NCI-H1092 (cell line): Measurements from ENCODE around the gene NAT9.

Experiments used
- DNase-seq: peaks from one replicate; lab custom pipeline; 2025; lab: John Stamatoyannopoulos, UW

The NAT9 gene

DNA sequence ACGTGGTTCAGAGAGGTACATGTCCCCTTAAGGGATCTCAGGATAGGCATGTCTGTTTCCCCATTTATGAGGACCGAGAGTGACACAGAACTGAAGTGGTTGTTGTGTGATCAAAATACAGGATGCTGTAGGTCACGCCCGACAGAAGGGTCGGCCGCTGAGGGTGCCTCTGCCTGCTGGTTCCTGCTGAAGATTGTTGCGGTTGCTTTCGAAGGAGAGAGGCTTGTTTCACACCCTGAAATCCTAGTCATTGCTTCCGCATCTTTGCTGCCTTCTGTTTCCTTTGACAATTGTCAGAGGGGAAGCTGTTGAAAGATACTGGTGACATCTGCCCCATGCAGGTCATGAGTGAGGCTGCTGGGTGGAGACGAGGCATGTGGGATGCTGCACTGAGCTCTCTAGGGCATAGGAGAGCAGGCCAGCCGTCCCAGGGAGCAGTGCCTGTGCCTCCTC, 3.8 kb upstream of the NAT9 start:
- no peak for DNase-seq

GRCh38 chr17:74779501-74779900, 3.4 kb upstream of the NAT9 start:
- DNase-seq = no peak

DNA sequence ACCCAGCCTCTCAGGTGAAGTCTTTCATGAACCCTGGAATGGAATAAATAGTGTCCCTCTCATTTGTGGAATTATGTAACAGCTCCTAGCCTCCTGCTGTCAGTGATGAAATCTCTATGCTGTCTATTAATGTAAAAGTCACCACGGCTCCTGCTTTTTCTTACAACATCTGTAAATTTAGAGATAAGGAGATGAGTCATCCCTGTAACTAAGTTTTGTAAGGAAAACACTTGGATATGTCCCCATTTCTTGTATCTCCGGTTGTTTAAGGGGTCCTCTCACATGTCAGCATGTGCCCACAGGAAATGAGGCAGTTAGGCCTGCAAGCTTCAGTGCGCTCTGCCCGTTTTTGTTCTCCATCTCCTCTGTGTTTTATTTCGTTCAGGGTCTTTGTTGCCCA, 2.8 kb upstream of the NAT9 start:
- DNase-seq = no peak

DNA sequence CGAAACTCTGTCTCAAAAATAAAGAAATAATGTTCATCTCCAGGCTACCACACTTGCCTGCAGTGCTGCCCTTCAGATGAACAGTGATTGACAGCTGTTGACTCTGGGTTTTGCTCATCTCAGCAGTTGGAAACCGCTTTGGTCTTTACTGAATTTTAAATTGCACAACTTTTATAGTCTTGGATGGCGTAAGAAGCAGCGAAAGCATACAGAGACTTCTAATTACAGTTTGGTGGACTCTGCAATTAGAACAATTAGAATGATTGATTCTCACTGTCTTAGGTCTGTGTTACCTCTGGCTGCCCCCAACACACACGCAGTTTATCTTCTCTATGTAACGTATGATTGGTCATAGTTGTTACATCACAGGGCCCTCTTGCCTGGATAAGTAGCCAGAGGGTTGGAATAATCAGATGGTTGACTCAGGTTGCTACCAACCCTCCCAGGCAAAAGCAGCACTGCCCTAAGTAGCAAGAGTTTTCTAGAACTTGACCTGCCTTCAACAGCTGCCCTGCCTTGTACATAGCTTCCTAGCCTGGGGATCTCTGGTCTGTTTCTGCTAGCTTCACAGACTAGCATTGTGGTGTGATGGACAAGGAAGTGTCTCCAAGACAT, 1.9 kb upstream of the NAT9 start:
- DNase-seq = no peak

- no peak for DNase-seq
Observed at GRCh38 chr17:74776990-74777389, 845 bp upstream of the NAT9 start.

- no peak for DNase-seq
Observed at GRCh38 chr17:74775409-74776043, 619 bp downstream of the NAT9 start.

- no peak for DNase-seq
Observed at GRCh38 chr17:74773871-74774286, 2.3 kb downstream of the NAT9 start.

DNA sequence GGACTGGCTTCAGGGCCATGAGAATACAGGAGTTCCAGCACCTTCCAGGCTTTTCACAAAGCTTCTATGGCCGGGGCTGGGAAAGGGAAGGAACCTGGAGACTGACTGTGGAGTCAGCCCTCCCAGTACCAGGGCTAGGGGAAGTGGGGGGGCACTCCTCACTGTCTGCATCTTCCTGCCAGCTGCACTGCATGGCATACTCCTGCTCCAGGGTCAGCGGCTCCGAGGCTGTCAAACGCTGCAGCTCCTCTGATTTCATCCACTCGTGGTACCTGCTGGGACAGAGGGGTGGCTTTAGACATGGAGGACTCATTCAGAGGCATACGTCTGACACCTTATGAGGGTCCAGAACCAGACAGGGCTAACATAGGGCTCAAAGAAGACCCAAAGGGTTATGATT, 2.7 kb downstream of the NAT9 start:
- DNase-seq = no peak

DNA sequence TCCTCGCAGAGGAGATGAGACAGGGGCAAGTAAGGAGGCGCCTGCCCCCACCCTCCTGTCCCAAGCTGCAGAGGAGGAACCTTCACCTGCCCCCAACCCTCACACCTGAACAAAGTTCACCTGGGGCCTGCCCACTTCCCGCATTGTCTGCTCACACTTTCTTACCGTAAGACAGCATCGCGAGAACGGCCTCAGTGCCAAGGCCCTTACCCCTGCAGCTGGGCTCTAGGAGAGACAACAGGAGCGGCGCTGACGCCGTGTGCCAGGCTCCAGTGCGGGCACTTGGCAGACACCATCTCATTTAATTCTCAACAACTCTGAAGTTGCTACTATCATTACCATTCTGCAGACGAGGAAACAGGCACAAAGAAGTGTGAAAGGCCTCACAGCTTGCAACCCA, 4.1 kb downstream of the NAT9 start:
- DNase-seq = no peak

DNA sequence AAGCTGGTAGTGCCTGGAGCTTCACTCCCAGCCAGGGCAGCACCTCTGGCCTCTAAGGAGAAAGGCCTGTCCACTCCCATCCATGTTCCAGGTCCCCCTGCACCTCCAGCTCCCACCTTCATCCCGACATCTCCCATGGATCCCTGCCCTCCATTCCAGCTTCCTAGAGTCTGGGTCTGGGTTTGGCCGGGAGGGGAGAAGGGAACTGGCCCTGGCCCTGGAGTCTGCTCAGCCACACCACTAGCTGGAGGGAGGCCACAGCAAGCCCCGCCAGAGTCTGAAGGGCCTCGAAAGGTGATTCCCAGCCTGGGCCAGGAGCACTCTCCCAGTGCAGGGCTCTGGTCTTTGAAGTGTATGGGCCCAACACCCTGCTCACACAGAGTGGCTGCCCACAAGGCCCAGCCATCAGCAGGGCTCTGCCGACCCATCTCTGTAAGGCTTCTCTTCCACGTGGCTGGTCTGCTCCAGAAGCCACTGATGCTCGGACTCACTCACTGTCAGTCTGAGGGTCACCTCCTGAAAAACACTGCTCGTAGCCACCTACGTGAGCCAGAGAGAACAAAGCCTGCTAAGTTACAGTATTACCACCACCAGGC, 4.7 kb downstream of the NAT9 start:
- DNase-seq = no peak

GRCh38 chr17:74770498-74771318, 5.4 kb downstream of the NAT9 start:
- DNase-seq = peak; percentile 33

GRCh38 chr17:74769856-74770497, 6.2 kb downstream of the NAT9 start:
- no peak for DNase-seq

DNA sequence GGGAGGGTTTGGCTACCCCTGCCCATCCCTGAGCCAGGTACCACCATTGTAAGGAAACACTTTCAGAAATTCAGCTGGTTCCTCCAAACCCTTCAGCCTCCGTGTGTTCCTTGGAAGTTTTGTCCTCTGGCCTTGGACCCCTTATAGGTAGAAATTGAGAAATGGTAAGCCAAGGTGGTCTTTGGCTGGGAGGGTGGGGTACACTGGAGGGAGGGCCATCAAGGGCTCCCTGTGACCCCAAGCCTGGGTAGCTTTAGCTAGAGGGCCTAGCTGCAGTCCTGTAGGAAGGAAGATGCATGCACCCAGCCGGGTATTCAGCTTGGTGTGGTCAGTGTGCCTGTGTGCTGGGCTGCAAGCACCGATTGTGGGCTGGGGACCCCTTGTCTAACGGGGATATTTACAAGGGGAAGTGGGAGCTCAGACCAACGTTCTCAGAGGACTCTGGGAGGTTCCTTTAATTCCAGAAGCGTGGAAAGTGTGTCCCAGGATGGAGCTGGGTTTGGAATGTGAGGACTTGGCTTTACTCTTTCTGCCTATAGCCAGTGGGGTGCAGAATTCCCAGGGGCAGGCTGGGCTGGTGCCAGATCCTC, 6.8 kb downstream of the NAT9 start:
- no peak for DNase-seq

- no peak for DNase-seq
Observed at GRCh38 chr17:74768763-74769114, 7.4 kb downstream of the NAT9 start.

GRCh38 chr17:74768069-74768762, 7.9 kb downstream of the NAT9 start:
- no peak for DNase-seq

DNA sequence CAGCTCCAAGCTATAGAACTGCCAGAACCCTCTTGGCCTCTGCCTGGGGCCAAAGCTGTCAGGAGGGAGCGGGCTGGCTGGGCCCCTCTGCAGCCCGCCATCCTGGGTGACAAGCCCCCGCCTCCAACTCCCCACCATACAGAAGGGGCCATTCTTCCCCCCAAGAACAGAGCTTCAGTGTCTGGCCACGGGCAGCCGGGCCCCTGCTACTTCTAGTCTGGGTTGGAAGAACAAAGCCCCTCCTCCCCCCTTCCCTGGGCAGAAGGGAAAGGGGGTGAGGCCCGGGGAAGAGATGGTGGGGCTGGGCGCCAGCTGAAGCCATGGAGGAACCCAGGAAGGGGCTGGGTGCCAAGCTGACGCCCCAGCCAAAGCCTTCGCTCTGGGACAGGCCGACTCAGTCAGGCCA, 9.0 kb downstream of the NAT9 start:
- DNase-seq = no peak

GRCh38 chr17:74766413-74766812, 9.7 kb downstream of the NAT9 start:
- DNase-seq = no peak

GRCh38 chr17:74764751-74765286, 11.3 kb downstream of the NAT9 start:
- DNase-seq = no peak

- no peak for DNase-seq
Observed at GRCh38 chr17:74763565-74764387, 12.4 kb downstream of the NAT9 start.

DNA sequence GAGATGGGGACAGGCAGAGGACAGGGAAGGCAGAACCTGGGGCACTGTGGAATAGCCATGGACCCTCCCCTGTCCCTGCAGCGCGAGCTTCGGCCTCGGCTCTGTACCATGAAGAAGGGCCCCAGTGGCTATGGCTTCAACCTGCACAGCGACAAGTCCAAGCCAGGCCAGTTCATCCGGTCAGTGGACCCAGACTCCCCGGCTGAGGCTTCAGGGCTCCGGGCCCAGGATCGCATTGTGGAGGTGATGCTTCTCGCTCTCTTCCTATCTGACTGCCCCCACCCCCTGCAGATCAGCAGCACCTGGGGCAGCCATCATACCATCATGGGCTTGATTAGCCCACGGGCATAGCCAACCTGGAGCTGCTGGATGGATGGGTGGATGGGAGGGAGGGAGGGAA, 14.2 kb downstream of the NAT9 start:
- no peak for DNase-seq
